ENCODE results near the gene CHRDL1. TPM values are rescaled to one million over a fixed set of nuclear protein-coding genes. Genes with fewer than 3 reads are reported as not detected.

Gene CHRDL1
- polyA plus RNA-seq, 3 donors = not detected

- peaks cover 0 to 3% (median 2%) of the 10 kb centered on the region in 3 donors for H3K27me3 Mint-ChIP-seq (ENCODE audit: low read depth in 3 of 3)
- TF ChIP-seq CTCF (IDR thresholded peaks at IDR 0.05) = no peak
- no peaks in the 10 kb centered on the region for H3K36me3 Mint-ChIP-seq
- no peaks in the 10 kb centered on the region for H3K4me1 ChIP-seq (ENCODE audit: control insufficient read depth in 1 of 2, insufficient read depth in 2 of 2, low read length in 2 of 2)
- no peaks in the 10 kb centered on the region for H3K9me3 ChIP-seq (replicated peaks in 1 of 2; ENCODE audit: control insufficient read depth in 1 of 2, insufficient read depth in 1 of 2, low read length in 2 of 2)
- intact Hi-C loops (cut with micrococcal nuclease) = no loop called here
- no peaks in the 10 kb centered on the region for H3K9me3 Mint-ChIP-seq
- no peaks in the 10 kb centered on the region for H3K27me3 ChIP-seq (ENCODE audit: control insufficient read depth in 2 of 2, insufficient read depth in 2 of 2, low read length in 2 of 2)
- no peak for DNase-seq
- H3K4me1 Mint-ChIP-seq = no peaks in the 10 kb centered on the region
- H3K4me3 ChIP-seq (replicated peaks in 1 of 3; ENCODE audit: low read depth in 2 of 3, low read length in 3 of 3) = no peak overlapping the region
- no peak overlapping the region for H3K9ac ChIP-seq (ENCODE audit: insufficient read depth, low read length, poor library complexity, severe bottlenecking)
- H3K36me3 ChIP-seq (replicated peaks in 1 of 2; ENCODE audit: control insufficient read depth in 1 of 2, insufficient read depth in 2 of 2, low read length in 2 of 2) = no peaks in the 10 kb centered on the region
- H3K27ac Mint-ChIP-seq = no peak overlapping the region
- no peak overlapping the region for H3K4me3 Mint-ChIP-seq
- no peak overlapping the region for H3K27ac ChIP-seq (ENCODE audit: low read depth in 1 of 2, low read length in 2 of 2)
- no peaks in the 10 kb centered on the region for H4K20me1 ChIP-seq (ENCODE audit: insufficient read depth, low read length)
- no peak overlapping the region for H2AFZ ChIP-seq (ENCODE audit: insufficient read depth, low read depth, low read length, poor library complexity, severe bottlenecking)
- no peak overlapping the region for H3K4me2 ChIP-seq (replicated peaks; ENCODE audit: extremely low read depth, low read length, poor library complexity, severe bottlenecking)
- H3K79me2 ChIP-seq (ENCODE audit: insufficient read depth, low read length) = no peaks in the 10 kb centered on the region
- WGBS (ENCODE audit: insufficient coverage) = 100% methylated on average over 1 of the region's 3 CpGs
These were observed 60.6 kb downstream of the CHRDL1 start for GRCh38 chrX:110734894-110735541.

GRCh38 chrX:110734271-110734670 is 61.3 kb downstream of the CHRDL1 start:
- H3K36me3 Mint-ChIP-seq = no peaks in the 10 kb centered on the region
- no peaks in the 10 kb centered on the region for H3K79me2 ChIP-seq (ENCODE audit: insufficient read depth, low read length)
- peaks cover 0 to 1% (median 0%) of the 10 kb centered on the region in 7 donors for H3K9me3 Mint-ChIP-seq
- H2AFZ ChIP-seq (ENCODE audit: insufficient read depth, low read depth, low read length, poor library complexity, severe bottlenecking) = no peak overlapping the region
- no peaks in the 10 kb centered on the region for H3K36me3 ChIP-seq (replicated peaks in 1 of 2; ENCODE audit: control insufficient read depth in 1 of 2, insufficient read depth in 2 of 2, low read length in 2 of 2)
- intact Hi-C loops (cut with micrococcal nuclease) = no loop called here
- H3K4me3 ChIP-seq (replicated peaks in 1 of 3; ENCODE audit: low read depth in 2 of 3, low read length in 3 of 3) = no peak overlapping the region
- no peaks in the 10 kb centered on the region for H3K9me3 ChIP-seq (replicated peaks in 1 of 2; ENCODE audit: control insufficient read depth in 1 of 2, insufficient read depth in 1 of 2, low read length in 2 of 2)
- WGBS (ENCODE audit: insufficient coverage) = no CpG with 5 or more reads among the region's 1 CpG
- no peak overlapping the region for H3K4me2 ChIP-seq (replicated peaks; ENCODE audit: extremely low read depth, low read length, poor library complexity, severe bottlenecking)
- no peak for DNase-seq
- no peaks in the 10 kb centered on the region for H4K20me1 ChIP-seq (ENCODE audit: insufficient read depth, low read length)
- H3K27me3 ChIP-seq (ENCODE audit: control insufficient read depth in 2 of 2, insufficient read depth in 2 of 2, low read length in 2 of 2) = no peaks in the 10 kb centered on the region
- H3K9ac ChIP-seq (ENCODE audit: insufficient read depth, low read length, poor library complexity, severe bottlenecking) = no peak overlapping the region
- peaks cover 0 to 3% (median 2%) of the 10 kb centered on the region in 3 donors for H3K27me3 Mint-ChIP-seq (ENCODE audit: low read depth in 3 of 3)
- H3K4me1 ChIP-seq (ENCODE audit: control insufficient read depth in 1 of 2, insufficient read depth in 2 of 2, low read length in 2 of 2) = no peaks in the 10 kb centered on the region
- no peak for TF ChIP-seq CTCF (IDR thresholded peaks at IDR 0.05)
- H3K4me3 Mint-ChIP-seq = no peak overlapping the region
- no peak overlapping the region for H3K27ac ChIP-seq (ENCODE audit: low read depth in 1 of 2, low read length in 2 of 2)
- H3K4me1 Mint-ChIP-seq = no peaks in the 10 kb centered on the region
- no peak overlapping the region for H3K27ac Mint-ChIP-seq
